Astrocyte of the cerebellum (primary cell): ENCODE results near the gene TMEM269.

Experiments used
- DNase-seq: peaks from one replicate; pipeline ENCODE4 v3.0.0-alpha.2; 2011; ENCODE audit warnings: low read depth
- H3K4me3 ChIP-seq: 2 replicates; pipeline ENCODE4 v1.5.1; 2011; ENCODE audit warnings: mild to moderate bottlenecking, low read depth, low read length, moderate library complexity
- CTCF ChIP-seq: IDR thresholded peaks from 2 replicates; pipeline ENCODE4 v1.5.1; 2012; ENCODE audit warnings: low read length, low read depth, moderate library complexity, mild to moderate bottlenecking; ENCODE audit errors: missing control alignments
- in situ Hi-C: cut with HindIII; loops from 2 replicates; pipeline ENCODE4 v1.10.0; 2017; ENCODE audit warnings: low sequenced_read_pairs

TMEM269 gene

DNA sequence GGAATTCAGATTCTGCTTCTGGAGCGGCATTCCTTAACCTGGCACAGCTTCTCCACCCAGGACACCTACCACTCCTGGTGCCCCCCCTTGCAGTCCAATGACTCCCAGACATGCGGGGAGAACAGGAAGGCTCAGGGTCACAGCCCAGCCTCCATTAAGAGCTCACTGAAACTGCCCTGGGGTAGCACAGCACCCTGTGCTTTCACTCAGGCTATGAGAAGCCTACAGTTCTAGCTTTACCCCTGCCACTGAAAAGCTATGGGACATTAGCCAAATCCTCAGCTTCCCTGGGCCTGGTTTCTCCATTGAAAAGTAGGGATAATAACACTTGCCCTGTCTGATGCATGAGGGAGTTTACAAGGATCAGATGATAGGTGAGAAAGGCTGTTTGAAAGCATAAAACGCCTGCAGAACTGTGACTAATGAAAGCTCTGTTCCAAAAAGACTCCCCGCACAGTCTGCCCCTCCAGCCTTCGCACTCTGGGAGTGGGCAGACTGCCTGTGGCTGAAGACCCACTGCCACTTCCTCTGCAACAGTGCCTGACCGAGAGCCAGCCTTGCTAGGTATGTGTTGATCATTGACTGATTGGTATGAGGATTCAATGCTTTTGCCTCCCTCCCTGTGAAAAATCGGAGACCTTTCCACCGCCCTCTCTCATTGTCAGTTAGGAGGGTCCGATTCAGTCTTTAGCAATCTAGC lies 42.0 kb upstream of the TMEM269 start:
- H3K4me3 ChIP-seq: no peak overlapping the region
- DNase-seq: no peak
- in situ Hi-C loops: no loop called here
- no peak for TF ChIP-seq CTCF

GRCh38 chr1:42743317-42744147 lies 41.3 kb upstream of the TMEM269 start:
- H3K4me3 ChIP-seq: no peak overlapping the region
- in situ Hi-C loops: no loop called here
- no peak for DNase-seq
- TF ChIP-seq CTCF: no peak

GRCh38 chr1:42744148-42744413 lies 40.7 kb upstream of the TMEM269 start:
- no peak overlapping the region for H3K4me3 ChIP-seq
- no peak for DNase-seq
- in situ Hi-C loops: no loop called here
- TF ChIP-seq CTCF: no peak

DNA sequence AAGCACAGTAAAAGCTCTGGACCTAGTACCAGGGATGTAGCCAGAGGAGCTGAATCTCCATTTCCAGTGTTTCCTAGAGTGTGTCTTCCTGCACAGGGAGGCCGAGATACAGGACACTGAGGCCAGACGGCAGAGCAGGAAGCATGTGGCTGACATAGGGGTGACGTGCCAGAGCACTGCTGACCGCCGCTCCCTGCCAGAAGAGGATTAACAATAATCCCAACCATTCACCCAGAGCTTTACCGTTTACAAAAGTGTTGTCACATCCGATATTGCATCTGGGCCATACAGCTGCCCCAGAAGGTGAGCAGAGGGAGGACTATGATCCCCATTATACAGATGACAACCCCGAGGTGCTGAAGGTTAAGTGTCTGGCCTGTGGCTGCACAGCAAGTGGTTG lies 38.9 kb upstream of the TMEM269 start:
- TF ChIP-seq CTCF: no peak
- DNase-seq: no peak
- in situ Hi-C loops: no loop called here
- H3K4me3 ChIP-seq: no peak overlapping the region

GRCh38 chr1:42746436-42747105 lies 38.2 kb upstream of the TMEM269 start:
- H3K4me3 ChIP-seq: no peak overlapping the region
- DNase-seq: no peak
- no peak for TF ChIP-seq CTCF
- in situ Hi-C loops: no loop called here

DNA sequence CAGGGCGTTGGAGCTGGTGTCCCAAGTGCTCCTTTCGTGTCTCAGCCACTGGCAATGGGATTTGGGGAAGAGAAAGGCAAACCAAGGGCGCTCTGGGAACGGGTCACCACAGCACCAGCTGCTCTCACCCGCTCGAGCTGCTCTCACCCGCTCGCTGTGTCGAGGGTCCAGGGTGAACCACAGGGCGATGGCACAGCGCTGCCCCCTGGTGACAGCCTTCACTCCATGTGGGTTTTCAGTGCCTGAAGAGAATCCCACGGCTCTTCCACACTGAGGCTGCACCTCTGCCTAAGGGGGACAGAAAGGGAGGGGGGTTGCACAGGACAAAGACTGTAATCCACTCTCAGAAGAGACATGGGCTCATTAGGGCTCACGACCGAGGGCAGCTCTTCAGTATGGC lies 37.7 kb upstream of the TMEM269 start:
- in situ Hi-C loops: no loop called here
- no peak overlapping the region for H3K4me3 ChIP-seq
- DNase-seq: no peak
- peak; percentile 67 for TF ChIP-seq CTCF
